ENCODE data around the gene COL5A1.
"Not testable (repeated sequence)": the region's sequence is repeated elsewhere in the genome, so short reads cannot be mapped to it uniquely, and the experiment has no call there.

Gene COL5A1

GRCh38 chr9:134679616-134680392 lies 38.2 kb downstream of the COL5A1 start:
- DNase-seq: no peak

GRCh38 chr9:134680393-134681060 lies 38.9 kb downstream of the COL5A1 start:
- no peak for DNase-seq

GRCh38 chr9:134681061-134681661 lies 39.6 kb downstream of the COL5A1 start:
- no peak for DNase-seq

GRCh38 chr9:134682026-134682425 lies 40.4 kb downstream of the COL5A1 start:
- no peak for DNase-seq

- no peak for DNase-seq
Measured at GRCh38 chr9:134682651-134683364, 41.2 kb downstream of the COL5A1 start.

- no peak for DNase-seq
Measured at GRCh38 chr9:134683714-134684374, 42.2 kb downstream of the COL5A1 start.

- no peak for DNase-seq
Measured at GRCh38 chr9:134684375-134684723, 42.7 kb downstream of the COL5A1 start.

- DNase-seq: not testable (repeated sequence)
Measured at GRCh38 chr9:134684941-134685340, 43.3 kb downstream of the COL5A1 start.

- DNase-seq: no peak
Measured at GRCh38 chr9:134685784-134686183, 44.2 kb downstream of the COL5A1 start.

- no peak for DNase-seq
Measured at GRCh38 chr9:134686896-134687295, 45.3 kb downstream of the COL5A1 start.

- no peak for DNase-seq
Measured at GRCh38 chr9:134687556-134687955, 46.0 kb downstream of the COL5A1 start.

- DNase-seq: no peak
Measured at GRCh38 chr9:134688231-134688630, 46.6 kb downstream of the COL5A1 start.

GRCh38 chr9:134688661-134689320 lies 47.2 kb downstream of the COL5A1 start:
- DNase-seq: no peak

- no peak for DNase-seq
Measured at GRCh38 chr9:134689321-134690181, 47.9 kb downstream of the COL5A1 start.

GRCh38 chr9:134690301-134690751 lies 48.7 kb downstream of the COL5A1 start:
- DNase-seq: no peak

- DNase-seq: no peak
Measured at GRCh38 chr9:134690946-134691694, 49.5 kb downstream of the COL5A1 start.

GRCh38 chr9:134691695-134692572 lies 50.3 kb downstream of the COL5A1 start:
- DNase-seq: no peak

- no peak for DNase-seq
Measured at GRCh38 chr9:134692573-134692860, 50.9 kb downstream of the COL5A1 start.

- no peak for DNase-seq
Measured at GRCh38 chr9:134693011-134693410, 51.4 kb downstream of the COL5A1 start.

Data from NK-92 treated with Interleukin-12 subunit alpha and Interleukin-12 subunit beta, amount 100 ng/mL, for 24 hours (cell line).